ENCODE measurements around the gene GPM6B. TPM values are rescaled to one million over a fixed set of nuclear protein-coding genes. Genes with fewer than 3 reads are reported as not detected.

Gene GPM6B
- polyA plus RNA-seq, 1 donor from 2014 or later = 205 TPM

DNA sequence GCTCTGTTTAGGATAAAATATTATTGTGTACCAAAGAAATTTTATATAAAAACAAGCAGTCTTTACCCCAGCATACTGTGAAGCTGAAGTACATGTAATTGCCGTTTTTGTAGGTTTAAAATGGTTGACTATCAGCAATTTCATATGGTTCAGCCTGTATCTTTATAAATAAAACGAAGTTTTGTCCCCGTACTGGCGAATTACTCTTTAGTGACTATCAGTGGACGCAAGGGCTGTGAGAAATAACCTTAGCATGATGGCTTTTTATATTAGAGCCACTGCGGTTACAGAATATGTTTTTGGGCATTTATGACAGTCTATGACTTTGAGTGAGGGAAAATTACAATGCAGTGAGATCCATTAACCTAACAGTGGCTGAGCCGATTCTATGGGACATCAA, 1.2 kb downstream of the GPM6B start:
- no peaks in the 10 kb centered on the region for H3F3A ChIP-seq (ENCODE audit: insufficient read depth, low read length, poor library complexity, severe bottlenecking)
- H3K9me2 ChIP-seq (ENCODE audit: insufficient read depth, low read length) = no peaks in the 10 kb centered on the region
- peak overlapping the region; percentile 86 for H3K9ac ChIP-seq (ENCODE audit: low read length)
- peak overlapping the region; percentile 51 for H3K4me2 ChIP-seq (ENCODE audit: low read length)
- no peaks in the 10 kb centered on the region for H3K36me3 ChIP-seq (ENCODE audit: insufficient read depth, low read length)
- H3K79me2 ChIP-seq (replicated peaks; ENCODE audit: insufficient read depth, low read length) = peaks cover 43% of the 10 kb centered on the region
- peak overlapping the region; percentile 93 for H3K27ac ChIP-seq (ENCODE audit: low read length)
- H3K9me3 ChIP-seq (ENCODE audit: low read length) = no peaks in the 10 kb centered on the region
- TF ChIP-seq REST (IDR thresholded peaks at IDR 0.05; ENCODE audit: borderline replicate concordance) = no peak
- TF ChIP-seq POLR2AphosphoS5 (IDR thresholded peaks at IDR 0.05) = no peak
- TF ChIP-seq EZH2 (IDR thresholded peaks at IDR 0.05; ENCODE audit: borderline replicate concordance, insufficient read depth, low read length, poor library complexity, severe bottlenecking) = no peak
- TF ChIP-seq, protein P1, sequence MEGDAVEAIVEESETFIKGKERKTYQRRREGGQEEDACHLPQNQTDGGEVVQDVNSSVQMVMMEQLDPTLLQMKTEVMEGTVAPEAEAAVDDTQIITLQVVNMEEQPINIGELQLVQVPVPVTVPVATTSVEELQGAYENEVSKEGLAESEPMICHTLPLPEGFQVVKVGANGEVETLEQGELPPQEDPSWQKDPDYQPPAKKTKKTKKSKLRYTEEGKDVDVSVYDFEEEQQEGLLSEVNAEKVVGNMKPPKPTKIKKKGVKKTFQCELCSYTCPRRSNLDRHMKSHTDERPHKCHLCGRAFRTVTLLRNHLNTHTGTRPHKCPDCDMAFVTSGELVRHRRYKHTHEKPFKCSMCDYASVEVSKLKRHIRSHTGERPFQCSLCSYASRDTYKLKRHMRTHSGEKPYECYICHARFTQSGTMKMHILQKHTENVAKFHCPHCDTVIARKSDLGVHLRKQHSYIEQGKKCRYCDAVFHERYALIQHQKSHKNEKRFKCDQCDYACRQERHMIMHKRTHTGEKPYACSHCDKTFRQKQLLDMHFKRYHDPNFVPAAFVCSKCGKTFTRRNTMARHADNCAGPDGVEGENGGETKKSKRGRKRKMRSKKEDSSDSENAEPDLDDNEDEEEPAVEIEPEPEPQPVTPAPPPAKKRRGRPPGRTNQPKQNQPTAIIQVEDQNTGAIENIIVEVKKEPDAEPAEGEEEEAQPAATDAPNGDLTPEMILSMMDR (IDR thresholded peaks at IDR 0.05; ENCODE audit: poor library complexity, severe bottlenecking) = no peak
- TF ChIP-seq EP300 (conservative IDR thresholded peaks at IDR 0.05; ENCODE audit: poor library complexity, severe bottlenecking) = no peak
- TF ChIP-seq RAD21 (conservative IDR thresholded peaks at IDR 0.05) = no peak
- TF ChIP-seq SMC3 (conservative IDR thresholded peaks at IDR 0.05; ENCODE audit: poor library complexity) = no peak
- TF ChIP-seq MXI1 (conservative IDR thresholded peaks at IDR 0.05; ENCODE audit: poor library complexity, severe bottlenecking) = no peak
- TF ChIP-seq TAF1 (IDR thresholded peaks at IDR 0.05; ENCODE audit: low read depth) = no peak
- H3K27me3 ChIP-seq (ENCODE audit: insufficient read depth, low read depth, low read length) = no peaks in the 10 kb centered on the region
- H3K4me3 ChIP-seq (ENCODE audit: low read length) = peak overlapping the region; percentile 71
- H2AFZ ChIP-seq (ENCODE audit: low read depth, low read length) = no peak overlapping the region
- no peaks in the 10 kb centered on the region for H4K20me1 ChIP-seq (ENCODE audit: insufficient read depth)

DNA sequence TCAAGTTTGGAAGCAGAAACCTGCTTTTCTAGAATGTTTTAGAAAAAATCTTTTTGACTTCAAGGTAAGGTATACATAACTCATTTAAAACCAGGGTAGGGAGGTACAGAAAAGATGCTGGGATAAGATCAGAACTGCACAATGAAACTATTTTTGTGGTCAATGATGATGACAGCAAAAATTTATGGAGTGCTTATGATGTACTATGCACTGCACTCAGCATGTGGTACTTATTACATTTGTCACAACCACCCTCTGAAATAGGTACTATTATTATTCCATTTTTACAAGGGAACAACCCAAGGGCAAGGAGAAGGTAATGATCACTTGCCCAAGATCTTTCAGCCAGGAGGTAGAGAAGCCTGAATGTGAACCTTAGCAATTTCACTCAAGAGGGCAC, 8.0 kb downstream of the GPM6B start:
- Histone ChIP-seq H3K9me3 (ENCODE audit: low read length) (no peaks in the 10 kb centered on the region), H3K79me2 (replicated peaks; ENCODE audit: insufficient read depth, low read length) (peaks cover 16% of the 10 kb centered on the region), H3F3A (ENCODE audit: insufficient read depth, low read length, poor library complexity, severe bottlenecking) (no peaks in the 10 kb centered on the region), H2AFZ (ENCODE audit: low read depth, low read length) (no peak overlapping the region), H3K9ac (ENCODE audit: low read length) (no peak overlapping the region), H4K20me1 (ENCODE audit: insufficient read depth) (no peaks in the 10 kb centered on the region), H3K27ac (ENCODE audit: low read length) (no peak overlapping the region), H3K36me3 (ENCODE audit: insufficient read depth, low read length) (no peaks in the 10 kb centered on the region), H3K4me2 (ENCODE audit: low read length) (no peak overlapping the region), H3K9me2 (ENCODE audit: insufficient read depth, low read length) (no peaks in the 10 kb centered on the region), H3K27me3 (ENCODE audit: insufficient read depth, low read depth, low read length) (no peaks in the 10 kb centered on the region), H3K4me3 (ENCODE audit: low read length) (no peak overlapping the region)
- TF ChIP-seq REST (IDR thresholded peaks at IDR 0.05; ENCODE audit: borderline replicate concordance) (no peak), SMC3 (conservative IDR thresholded peaks at IDR 0.05; ENCODE audit: poor library complexity) (no peak), RAD21 (conservative IDR thresholded peaks at IDR 0.05) (no peak), TAF1 (IDR thresholded peaks at IDR 0.05; ENCODE audit: low read depth) (no peak), MXI1 (conservative IDR thresholded peaks at IDR 0.05; ENCODE audit: poor library complexity, severe bottlenecking) (no peak), POLR2AphosphoS5 (IDR thresholded peaks at IDR 0.05) (no peak), EP300 (conservative IDR thresholded peaks at IDR 0.05; ENCODE audit: poor library complexity, severe bottlenecking) (no peak), EZH2 (IDR thresholded peaks at IDR 0.05; ENCODE audit: borderline replicate concordance, insufficient read depth, low read length, poor library complexity, severe bottlenecking) (no peak)
- TF ChIP-seq, protein P1 (IDR thresholded peaks at IDR 0.05; ENCODE audit: poor library complexity, severe bottlenecking) = no peak
